ENCODE data around the gene PRICKLE3.

GRCh38 chrX:49231333-49232000 is 45.3 kb upstream of the PRICKLE3 start:
- no peak for TF ChIP-seq BHLHE40 (IDR thresholded peaks at IDR 0.05; ENCODE audit: low read depth, low read length)
- TF ChIP-seq CTCF (conservative IDR thresholded peaks at IDR 0.05; ENCODE audit: low read depth, low read length), result no peak
- no peak for TF ChIP-seq NFE2L2 (IDR thresholded peaks at IDR 0.05; ENCODE audit: low read depth, low read length)
